Uterus (tissue), 4 donors: ENCODE results near the gene WNT9A. TPM values are rescaled to one million over a fixed set of nuclear protein-coding genes. Genes with fewer than 3 reads are reported as not detected.

Experiments used
- DNase-seq, 2 donors: peaks; one replicate each; pipeline ENCODE4 v3.0.0-alpha.2; 2019 to 2020
- H3K27ac ChIP-seq, 2 donors: fragments of 200-600 bp; sonication (generic); 1 replicate in 1 of 2; 2 replicates in 1 of 2; pipeline ENCODE4 v1.5.1; 2016 to 2018
- H3K27me3 ChIP-seq, 2 donors: fragments of 200-600 bp; sonication (generic); one replicate each; pipeline ENCODE4 v1.5.1; 2018 to 2019; ENCODE audit warnings: control low read depth in 1 of 2
- H3K36me3 ChIP-seq, 2 donors: fragments of 200-600 bp; sonication (generic); one replicate each; pipeline ENCODE4 v1.5.1; 2019; ENCODE audit warnings: control low read depth in 1 of 2
- H3K4me1 ChIP-seq, 2 donors: fragments of 200-600 bp; sonication (generic); one replicate each; pipeline ENCODE4 v1.5.1; 2018 to 2019; ENCODE audit warnings: control low read depth in 1 of 2
- H3K4me3 ChIP-seq, 2 donors: fragments of 200-600 bp; sonication (generic); 1 replicate in 1 of 2; 2 replicates in 1 of 2; pipeline ENCODE4 v1.5.1; 2018 to 2019; ENCODE audit warnings: mild to moderate bottlenecking in 1 of 2
- H3K9me3 ChIP-seq, 2 donors: fragments of 200-600 bp; sonication (generic); one replicate each; pipeline ENCODE4 v1.5.1; 2019; ENCODE audit warnings: control low read depth in 1 of 2
- POLR2A ChIP-seq, 2 donors: fragments of 450-650 bp; IDR thresholded peaks; one replicate each; pipeline ENCODE4 v1.6.1; 2016; ENCODE audit warnings: antibody characterized with exemption in 2 of 2, mild to moderate bottlenecking in 1 of 2, moderate library complexity in 1 of 2
- intact Hi-C: fragments of 100-400 bp; cut with DNase I; formaldehyde crosslinking; loops from one replicate; pipeline ENCODE4 v1.15.1; 2023; ENCODE audit warnings: low total_unique reads
- total RNA-seq, 4 donors: library from RNA; depleted of rRNA in 3 of 4; stranded (reverse); fragments of >200 nt in 3 of 4; gene quantifications; one replicate each; pipeline versions ENCODE4 v1.1.0 to v1.2.4, GENCODE V29; 2014 to 2023
- TF ChIP-seq, protein P1 (sequence below), 4 experiments: fragments of 200-600 bp in 2 of 4; fragments of 450-650 bp in 2 of 4; sonication (generic) in 2 of 4; IDR thresholded peaks; one replicate each; pipeline ENCODE4 v1.5.1; 2016 to 2019; ENCODE audit warnings: antibody characterized with exemption in 4 of 4, mild to moderate bottlenecking in 2 of 4, moderate library complexity in 1 of 4
- donor health status: DM: yes; HTN: yes; CAD: no.

WNT9A gene
- total RNA-seq, 4 donors from 2014 or later = 2.4 to 6.8 (median 4.4) TPM; not detected in 1

DNA sequence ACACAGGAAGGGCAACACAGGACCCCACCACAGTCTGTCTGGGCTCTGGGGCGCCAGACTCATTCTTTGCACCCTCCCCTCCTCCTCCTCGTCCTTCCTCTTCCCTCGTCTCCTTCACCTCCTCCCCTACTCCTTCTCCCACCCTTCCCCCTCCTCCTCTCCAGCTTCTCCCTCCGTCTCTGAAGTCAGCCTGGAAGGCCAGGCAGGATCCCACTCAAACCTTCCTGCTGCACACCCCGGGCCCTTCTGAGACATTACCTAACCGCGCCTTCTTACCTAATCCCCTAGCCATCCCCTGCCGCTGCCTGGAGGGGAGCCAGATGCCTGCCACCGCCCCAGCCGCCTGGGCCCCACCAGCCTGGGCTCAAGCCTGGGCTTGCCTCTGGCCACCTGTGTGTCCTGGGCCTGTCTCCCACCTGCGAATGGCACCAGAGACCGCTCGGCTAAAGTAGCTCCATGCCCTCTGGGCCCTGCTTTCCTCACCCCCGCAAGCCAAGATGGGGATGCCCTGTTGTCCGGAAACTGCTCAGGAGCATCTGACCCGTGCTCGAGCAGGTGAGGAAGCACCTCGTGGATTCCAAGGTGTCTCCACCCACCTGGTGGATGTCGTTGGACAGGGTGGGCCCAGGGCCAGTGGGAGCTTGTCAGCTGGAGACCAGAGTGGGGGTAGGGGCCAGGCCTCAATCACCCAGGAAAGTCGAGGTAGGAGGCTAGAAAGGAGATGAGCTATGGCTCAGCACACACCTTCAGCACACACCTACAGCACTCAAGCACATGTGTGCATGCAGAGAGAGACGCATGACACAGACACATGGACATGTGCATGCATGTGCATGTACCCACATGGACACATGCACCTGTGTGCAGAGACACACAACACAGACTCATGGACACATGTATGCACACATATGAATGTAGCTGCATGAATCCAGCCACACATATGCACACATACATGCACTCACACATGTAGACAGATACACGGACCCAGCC is 31.9 kb downstream of the WNT9A start:
- intact Hi-C loops = no loop called here
- H3K27me3 ChIP-seq = no peaks in the 10 kb centered on the region
- no peak overlapping the region for H3K4me3 ChIP-seq
- no peaks in the 10 kb centered on the region for H3K4me1 ChIP-seq
- no peaks in the 10 kb centered on the region for H3K36me3 ChIP-seq
- no peaks in the 10 kb centered on the region for H3K9me3 ChIP-seq
- no peak for DNase-seq
- H3K27ac ChIP-seq = no peak overlapping the region
- TF ChIP-seq, protein P1, sequence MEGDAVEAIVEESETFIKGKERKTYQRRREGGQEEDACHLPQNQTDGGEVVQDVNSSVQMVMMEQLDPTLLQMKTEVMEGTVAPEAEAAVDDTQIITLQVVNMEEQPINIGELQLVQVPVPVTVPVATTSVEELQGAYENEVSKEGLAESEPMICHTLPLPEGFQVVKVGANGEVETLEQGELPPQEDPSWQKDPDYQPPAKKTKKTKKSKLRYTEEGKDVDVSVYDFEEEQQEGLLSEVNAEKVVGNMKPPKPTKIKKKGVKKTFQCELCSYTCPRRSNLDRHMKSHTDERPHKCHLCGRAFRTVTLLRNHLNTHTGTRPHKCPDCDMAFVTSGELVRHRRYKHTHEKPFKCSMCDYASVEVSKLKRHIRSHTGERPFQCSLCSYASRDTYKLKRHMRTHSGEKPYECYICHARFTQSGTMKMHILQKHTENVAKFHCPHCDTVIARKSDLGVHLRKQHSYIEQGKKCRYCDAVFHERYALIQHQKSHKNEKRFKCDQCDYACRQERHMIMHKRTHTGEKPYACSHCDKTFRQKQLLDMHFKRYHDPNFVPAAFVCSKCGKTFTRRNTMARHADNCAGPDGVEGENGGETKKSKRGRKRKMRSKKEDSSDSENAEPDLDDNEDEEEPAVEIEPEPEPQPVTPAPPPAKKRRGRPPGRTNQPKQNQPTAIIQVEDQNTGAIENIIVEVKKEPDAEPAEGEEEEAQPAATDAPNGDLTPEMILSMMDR (IDR thresholded peaks at IDR 0.05) = no peak
- TF ChIP-seq POLR2A (IDR thresholded peaks at IDR 0.05) = no peak

DNA sequence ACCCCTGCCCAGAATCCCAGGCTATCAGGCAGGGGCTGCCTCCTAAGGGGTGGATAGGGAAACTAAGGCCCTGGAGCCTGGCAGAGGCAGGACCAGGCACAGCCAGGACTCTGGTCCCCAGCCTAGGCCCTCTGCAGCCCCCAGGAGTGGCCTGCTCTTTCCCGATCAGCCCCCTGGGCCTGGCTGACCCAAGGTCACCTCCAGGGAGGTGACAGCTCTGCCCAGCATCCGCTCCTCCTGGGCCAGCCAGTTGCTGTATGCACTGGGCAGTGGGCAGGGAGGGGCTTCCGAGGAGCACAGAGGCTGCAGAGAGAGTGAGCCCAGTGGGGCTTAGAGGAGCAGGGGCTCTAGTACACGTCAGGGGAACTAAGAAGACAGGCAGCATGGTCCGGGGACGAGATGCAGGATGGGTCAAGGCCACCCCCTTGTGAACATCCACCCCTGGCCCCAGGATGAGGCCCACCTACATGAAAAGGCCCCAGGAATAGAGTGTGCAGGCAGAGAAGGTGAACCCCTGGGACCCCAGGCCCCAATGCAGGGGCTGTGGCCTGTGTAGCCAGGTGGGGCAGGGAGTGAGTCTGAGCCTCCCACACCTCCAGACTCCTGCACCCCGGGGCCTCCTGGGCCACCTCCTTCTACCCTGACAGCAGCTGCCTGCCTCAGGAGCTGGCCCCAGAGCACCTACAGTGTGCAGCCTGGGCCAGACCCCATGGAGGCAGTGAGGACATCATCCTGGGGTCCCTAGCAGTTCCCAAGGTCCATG is 32.8 kb downstream of the WNT9A start:
- no peaks in the 10 kb centered on the region for H3K27me3 ChIP-seq
- H3K27ac ChIP-seq = no peak overlapping the region
- no peaks in the 10 kb centered on the region for H3K36me3 ChIP-seq
- no peaks in the 10 kb centered on the region for H3K9me3 ChIP-seq
- TF ChIP-seq, protein P1 (IDR thresholded peaks at IDR 0.05) = no peak
- no peak for TF ChIP-seq POLR2A (IDR thresholded peaks at IDR 0.05)
- H3K4me3 ChIP-seq = no peak overlapping the region
- intact Hi-C loops = no loop called here
- no peaks in the 10 kb centered on the region for H3K4me1 ChIP-seq
- DNase-seq = no peak

DNA sequence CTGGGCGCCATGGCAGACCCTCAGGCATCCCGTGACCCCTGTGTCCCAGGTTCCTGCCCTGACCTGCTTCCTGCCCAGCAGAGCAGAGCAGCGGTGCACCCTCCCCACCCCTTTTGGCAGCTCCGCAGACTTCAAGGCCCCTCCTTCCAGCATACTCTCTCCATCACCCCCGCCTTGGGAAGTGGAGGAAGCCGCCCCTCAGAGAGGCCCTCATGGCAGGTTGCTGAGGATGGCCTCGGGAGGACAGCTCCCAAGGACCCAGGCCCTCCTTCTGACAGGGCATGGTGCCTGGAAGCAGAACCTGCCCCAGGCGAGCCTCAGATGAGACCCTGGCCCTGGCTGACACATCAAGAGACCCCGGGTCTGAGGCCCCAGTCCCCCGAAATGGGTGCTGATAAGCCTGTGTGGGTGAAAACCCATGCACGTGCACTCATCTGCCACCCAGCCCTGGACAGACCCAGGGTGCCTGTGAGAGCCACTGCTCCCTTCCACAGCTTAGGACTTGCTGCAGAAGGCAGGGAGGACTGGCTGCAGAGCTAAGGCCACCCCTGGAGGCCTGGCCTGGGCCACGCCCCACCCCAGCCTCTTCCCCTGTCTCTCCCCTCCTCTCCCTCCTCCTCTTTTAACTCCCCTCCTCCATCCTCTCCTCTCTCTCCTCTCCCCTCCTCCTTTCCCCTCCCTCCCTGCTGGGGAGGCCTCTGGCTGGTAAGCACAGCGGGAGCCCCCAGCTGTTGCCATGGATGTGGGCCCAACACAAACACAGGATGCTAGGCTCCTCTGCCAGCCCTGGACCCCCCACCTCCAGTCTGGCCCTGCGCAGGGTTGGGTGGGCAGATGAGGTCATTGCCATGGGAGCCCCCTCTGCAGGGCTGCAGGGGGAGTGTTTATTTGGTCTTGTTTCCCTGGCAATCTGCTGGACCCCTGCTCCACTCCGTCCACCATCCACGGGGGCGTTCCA is 33.7 kb downstream of the WNT9A start:
- Histone ChIP-seq H3K27me3 (no peaks in the 10 kb centered on the region), H3K27ac (no peak overlapping the region), H3K9me3 (no peaks in the 10 kb centered on the region), H3K4me1 (no peaks in the 10 kb centered on the region), H3K36me3 (no peaks in the 10 kb centered on the region), H3K4me3 (no peak overlapping the region)
- DNase-seq = no peak
- intact Hi-C loops = no loop called here
- TF ChIP-seq, protein P1 (IDR thresholded peaks at IDR 0.05) = no peak
- no peak for TF ChIP-seq POLR2A (IDR thresholded peaks at IDR 0.05)

DNA sequence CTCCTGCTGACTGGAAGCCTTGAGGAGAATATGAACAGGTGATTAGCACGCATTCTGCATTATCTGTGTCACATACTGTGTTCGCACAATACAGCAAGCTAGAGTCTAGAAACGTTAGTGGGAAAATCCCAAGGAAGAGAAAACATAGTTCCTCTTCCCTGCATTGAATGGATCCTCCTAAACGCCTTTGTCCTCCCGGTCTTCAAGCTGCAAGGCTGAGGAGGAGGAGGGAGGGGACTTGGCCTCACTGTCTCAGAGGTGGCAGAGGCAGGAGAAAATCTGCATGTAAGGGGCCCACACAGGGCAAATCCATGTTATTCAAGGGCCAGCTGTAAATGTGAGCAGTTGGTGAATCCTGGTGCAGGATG is 34.4 kb downstream of the WNT9A start:
- Histone ChIP-seq H3K4me1 (no peaks in the 10 kb centered on the region), H3K27ac (no peak overlapping the region), H3K9me3 (no peaks in the 10 kb centered on the region), H3K36me3 (no peaks in the 10 kb centered on the region), H3K27me3 (no peaks in the 10 kb centered on the region), H3K4me3 (no peak overlapping the region)
- no peak for DNase-seq
- intact Hi-C loops = no loop called here
- no peak for TF ChIP-seq POLR2A (IDR thresholded peaks at IDR 0.05)
- TF ChIP-seq, protein P1 (IDR thresholded peaks at IDR 0.05) = no peak
